IgD-negative memory B cell (primary cell): Measurements from ENCODE around the gene COX7A2. TPM values are rescaled to one million over a fixed set of nuclear protein-coding genes. Genes with fewer than 3 reads are reported as not detected.

Experiments
- H3K27ac Mint-ChIP-seq, 3 donors: one replicate each; pipeline ENCODE4 v1.8.0; 2020 to 2022; ENCODE audit warnings: mild to moderate bottlenecking in 3 of 3, mixed read lengths in 3 of 3, moderate library complexity in 1 of 3
- H3K27me3 Mint-ChIP-seq: one replicate; pipeline ENCODE4 v1.8.0; 2021; ENCODE audit warnings: mixed read lengths
- H3K36me3 Mint-ChIP-seq: one replicate; pipeline ENCODE4 v1.8.0; 2020; ENCODE audit warnings: mild to moderate bottlenecking, mixed read lengths
- H3K4me1 Mint-ChIP-seq, 3 donors: one replicate each; pipeline ENCODE4 v1.8.0; 2020 to 2022; ENCODE audit warnings: mixed read lengths in 3 of 3, mild to moderate bottlenecking in 1 of 3
- H3K4me3 Mint-ChIP-seq, 4 donors: one replicate each; pipeline ENCODE4 v1.8.0; 2020 to 2022; ENCODE audit warnings: mild to moderate bottlenecking in 4 of 4, mixed read lengths in 4 of 4, moderate library complexity in 3 of 4
- H3K9me3 Mint-ChIP-seq, 3 donors: one replicate each; pipeline ENCODE4 v1.8.0; 2020 to 2021; ENCODE audit warnings: mixed read lengths in 3 of 3, mild to moderate bottlenecking in 1 of 3
- polyA plus RNA-seq: library from polyadenylated mRNA; unstranded; fragments of 300-500 nt; fragmentation: Illumina TruSeq; gene quantifications from one replicate; pipeline ENCODE4 v1.2.3, GENCODE V29; 2021

Gene COX7A2
- 747 TPM for polyA plus RNA-seq

DNA sequence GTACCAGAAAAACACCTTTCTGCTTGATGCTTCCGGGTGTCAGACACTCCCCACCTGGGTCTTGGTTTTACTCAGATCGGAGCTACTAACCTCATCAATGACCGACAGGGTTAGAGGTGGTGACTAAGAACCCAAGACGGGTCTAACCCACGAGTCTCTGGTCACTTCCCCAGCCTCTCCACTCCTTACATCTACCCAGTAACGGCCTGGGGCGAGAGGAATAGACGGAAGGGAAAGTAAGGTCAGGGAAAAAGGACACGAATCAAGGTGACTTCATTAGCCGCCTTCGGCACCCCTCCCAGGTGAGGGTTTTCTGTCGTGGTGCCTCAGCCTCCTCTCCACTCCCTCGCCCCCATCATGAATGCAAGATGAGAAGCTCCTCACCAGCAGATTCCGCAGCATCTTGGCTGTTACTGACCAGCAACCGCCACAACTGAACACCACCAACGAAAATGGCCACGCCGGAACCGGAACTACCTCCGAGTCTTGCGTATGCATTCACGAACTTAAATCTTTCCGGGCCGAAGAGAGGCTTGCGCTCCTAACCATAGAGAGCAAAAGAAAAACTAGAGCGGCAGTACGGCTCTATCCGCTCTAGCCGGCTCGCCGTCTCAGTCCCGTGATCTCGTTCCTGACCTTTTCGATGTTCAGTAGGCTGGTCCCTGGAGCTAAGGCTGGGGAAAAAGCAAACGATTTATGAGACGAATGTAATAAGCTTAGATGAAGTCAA is at the start of gene COX7A2:
Gene COX7A2, minus strand, starts transcription at position 469 of the 730 bp plus-strand sequence. Its CDS starts 67 bp downstream, at position 402.
- Mint-ChIP-seq H3K4me3 (peak within 1 kb of the TSS; percentile 93 to 100 (median 98)), H3K36me3 (peaks cover 5% of the 10 kb centered on the region), H3K27me3 (peaks cover 8% of the 10 kb centered on the region), H3K9me3 (peaks cover 0 to 4% (median 0%) of the 10 kb centered on the region in 3 donors), H3K4me1 (peaks cover 11 to 20% (median 20%) of the 10 kb centered on the region in 3 donors), H3K27ac (peak within 1 kb of the TSS; percentile 82 to 100 (median 98))

GRCh38 chr6:75292555-75292954 is 49.0 kb upstream of the COX7A2 start:
- Mint-ChIP-seq H3K27me3 (no peaks in the 10 kb centered on the region), H3K4me3 (no peak overlapping the region), H3K27ac (no peak overlapping the region), H3K36me3 (peaks cover 2% of the 10 kb centered on the region), H3K4me1 (peaks cover 1 to 7% (median 6%) of the 10 kb centered on the region in 3 donors), H3K9me3 (no peaks in the 10 kb centered on the region)

GRCh38 chr6:75291744-75292143 is 48.1 kb upstream of the COX7A2 start:
- no peaks in the 10 kb centered on the region for H3K9me3 Mint-ChIP-seq
- H3K27ac Mint-ChIP-seq: no peak overlapping the region
- peaks cover 5 to 14% (median 13%) of the 10 kb centered on the region in 3 donors for H3K4me1 Mint-ChIP-seq
- no peaks in the 10 kb centered on the region for H3K27me3 Mint-ChIP-seq
- no peak overlapping the region for H3K4me3 Mint-ChIP-seq
- H3K36me3 Mint-ChIP-seq: peaks cover 4% of the 10 kb centered on the region

GRCh38 chr6:75291331-75291730 is 47.7 kb upstream of the COX7A2 start:
- Mint-ChIP-seq H3K27me3 (no peaks in the 10 kb centered on the region), H3K36me3 (peaks cover 4% of the 10 kb centered on the region), H3K27ac (no peak overlapping the region), H3K9me3 (no peaks in the 10 kb centered on the region), H3K4me1 (peaks cover 9 to 19% (median 17%) of the 10 kb centered on the region in 3 donors), H3K4me3 (no peak overlapping the region)

- Mint-ChIP-seq H3K9me3 (no peaks in the 10 kb centered on the region), H3K4me1 (peaks cover 10 to 20% (median 19%) of the 10 kb centered on the region in 3 donors), H3K4me3 (no peak overlapping the region), H3K36me3 (peaks cover 4% of the 10 kb centered on the region), H3K27ac (no peak overlapping the region), H3K27me3 (no peaks in the 10 kb centered on the region)
Measured at GRCh38 chr6:75290136-75290945, 46.7 kb upstream of the COX7A2 start.

DNA sequence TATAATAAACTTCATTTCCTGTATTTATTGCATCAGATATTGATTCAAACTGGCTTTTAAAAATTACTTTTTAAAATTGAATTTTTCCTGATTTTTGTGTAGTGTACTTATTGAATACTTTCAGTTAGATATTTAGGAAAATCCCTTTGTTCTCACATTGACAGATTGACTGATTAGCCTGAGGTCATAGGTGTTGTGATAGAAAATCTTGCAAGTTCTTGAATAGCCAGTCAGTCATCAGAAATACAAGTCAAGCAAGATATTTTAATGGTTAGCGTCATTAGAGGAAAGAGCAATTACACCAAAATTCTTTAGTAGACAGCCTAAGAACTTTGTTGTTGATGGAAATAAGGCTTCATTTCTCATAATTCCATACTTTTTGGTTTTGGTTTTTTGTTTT is 44.4 kb upstream of the COX7A2 start:
- no peak overlapping the region for H3K4me3 Mint-ChIP-seq

GRCh38 chr6:75287424-75287823 is 43.8 kb upstream of the COX7A2 start:
- Mint-ChIP-seq H3K4me1 (peaks cover 15 to 25% (median 19%) of the 10 kb centered on the region in 3 donors), H3K27ac (peak overlapping the region in 1 of 3 donors; percentile 35), H3K27me3 (no peaks in the 10 kb centered on the region), H3K9me3 (no peaks in the 10 kb centered on the region), H3K4me3 (peak overlapping the region in 2 of 4 donors; percentile 27 to 83), H3K36me3 (peaks cover 4% of the 10 kb centered on the region)

More for the DNA sequence above, 44.4 kb upstream of the COX7A2 start:
- peaks cover 4% of the 10 kb centered on the region for H3K36me3 Mint-ChIP-seq
- H3K27ac Mint-ChIP-seq: no peak overlapping the region
- no peaks in the 10 kb centered on the region for H3K27me3 Mint-ChIP-seq
- H3K9me3 Mint-ChIP-seq: no peaks in the 10 kb centered on the region
- H3K4me1 Mint-ChIP-seq: peaks cover 10 to 20% (median 19%) of the 10 kb centered on the region in 3 donors

DNA sequence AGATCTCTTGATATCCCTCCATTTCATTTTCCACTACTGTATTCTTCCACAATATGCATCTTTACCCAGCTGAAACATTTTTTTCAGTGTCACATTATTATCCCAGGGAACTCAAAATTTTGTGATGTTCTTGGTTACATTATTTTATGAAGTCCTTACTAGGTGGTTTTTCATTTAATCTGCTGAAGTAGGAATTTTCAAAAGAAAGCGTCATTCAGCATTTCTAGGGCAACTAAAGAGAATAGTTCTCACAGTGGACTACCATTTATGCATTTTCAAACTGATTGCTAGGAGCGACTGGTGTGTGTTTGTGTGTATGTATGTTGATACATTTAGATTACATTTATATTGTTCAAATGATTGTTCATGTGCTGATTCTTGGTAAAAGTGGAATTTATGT is 43.4 kb upstream of the COX7A2 start:
- H3K27ac Mint-ChIP-seq: peak overlapping the region in 2 of 3 donors; percentile 14 to 78

GRCh38 chr6:75285283-75285639 is 41.7 kb upstream of the COX7A2 start:
- Mint-ChIP-seq H3K4me3 (no peak overlapping the region), H3K36me3 (peaks cover 4% of the 10 kb centered on the region)

More for the DNA sequence above, 43.4 kb upstream of the COX7A2 start:
- Mint-ChIP-seq H3K36me3 (peaks cover 4% of the 10 kb centered on the region), H3K4me3 (peak overlapping the region in 3 of 4 donors; percentile 8 to 83 (median 52)), H3K27me3 (no peaks in the 10 kb centered on the region), H3K4me1 (peaks cover 18 to 28% (median 19%) of the 10 kb centered on the region in 3 donors), H3K9me3 (no peaks in the 10 kb centered on the region)

DNA sequence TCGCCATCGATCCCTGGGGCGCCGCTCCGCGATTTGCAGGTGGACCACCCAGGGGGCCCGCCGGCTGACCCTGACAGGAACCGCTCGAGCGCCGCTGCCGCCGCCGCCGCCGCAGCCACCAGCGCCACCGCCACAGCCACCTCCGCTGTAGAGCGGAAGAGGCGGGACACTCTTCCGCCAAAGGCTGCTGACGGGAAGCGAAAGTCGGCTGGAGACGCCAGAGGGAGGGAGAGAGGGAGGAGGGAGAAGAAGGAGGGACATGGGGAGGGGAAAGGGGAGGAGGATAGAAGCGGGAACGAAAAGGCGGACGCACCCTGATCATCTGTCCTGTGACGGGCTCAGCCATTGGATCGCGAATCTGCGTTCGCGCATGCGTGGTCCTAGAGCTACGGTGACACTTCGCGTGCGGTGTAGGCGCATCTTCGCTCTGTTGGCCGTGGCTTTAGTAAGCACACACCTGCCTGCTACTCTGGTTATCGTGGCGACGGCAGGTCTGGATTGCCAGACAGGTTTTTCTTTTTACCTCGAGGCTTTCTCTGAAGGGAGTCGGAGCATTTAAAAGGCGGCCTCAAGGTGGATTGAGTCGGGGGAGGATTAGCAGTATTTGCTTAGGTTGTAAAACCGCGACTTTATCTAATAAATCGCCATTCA is 41.2 kb upstream of the COX7A2 start, which contains the start of gene TMEM30A:
Gene TMEM30A, minus strand, starts transcription at position 161 of the 651 bp plus-strand sequence. Its CDS starts 154 bp downstream, at position 7.
- H3K9me3 Mint-ChIP-seq: no peaks in the 10 kb centered on the region
- peaks cover 4% of the 10 kb centered on the region for H3K36me3 Mint-ChIP-seq
- H3K4me3 Mint-ChIP-seq: no peak within 1 kb of the TSS
- H3K27me3 Mint-ChIP-seq: no peaks in the 10 kb centered on the region
- H3K27ac Mint-ChIP-seq: no peak within 1 kb of the TSS
- H3K4me1 Mint-ChIP-seq: peaks cover 19 to 36% (median 24%) of the 10 kb centered on the region in 3 donors

More at GRCh38 chr6:75285283-75285639, 41.7 kb upstream of the COX7A2 start:
- Mint-ChIP-seq H3K4me1 (peaks cover 19 to 33% (median 20%) of the 10 kb centered on the region in 3 donors), H3K27me3 (no peaks in the 10 kb centered on the region), H3K9me3 (no peaks in the 10 kb centered on the region), H3K27ac (no peak overlapping the region)

DNA sequence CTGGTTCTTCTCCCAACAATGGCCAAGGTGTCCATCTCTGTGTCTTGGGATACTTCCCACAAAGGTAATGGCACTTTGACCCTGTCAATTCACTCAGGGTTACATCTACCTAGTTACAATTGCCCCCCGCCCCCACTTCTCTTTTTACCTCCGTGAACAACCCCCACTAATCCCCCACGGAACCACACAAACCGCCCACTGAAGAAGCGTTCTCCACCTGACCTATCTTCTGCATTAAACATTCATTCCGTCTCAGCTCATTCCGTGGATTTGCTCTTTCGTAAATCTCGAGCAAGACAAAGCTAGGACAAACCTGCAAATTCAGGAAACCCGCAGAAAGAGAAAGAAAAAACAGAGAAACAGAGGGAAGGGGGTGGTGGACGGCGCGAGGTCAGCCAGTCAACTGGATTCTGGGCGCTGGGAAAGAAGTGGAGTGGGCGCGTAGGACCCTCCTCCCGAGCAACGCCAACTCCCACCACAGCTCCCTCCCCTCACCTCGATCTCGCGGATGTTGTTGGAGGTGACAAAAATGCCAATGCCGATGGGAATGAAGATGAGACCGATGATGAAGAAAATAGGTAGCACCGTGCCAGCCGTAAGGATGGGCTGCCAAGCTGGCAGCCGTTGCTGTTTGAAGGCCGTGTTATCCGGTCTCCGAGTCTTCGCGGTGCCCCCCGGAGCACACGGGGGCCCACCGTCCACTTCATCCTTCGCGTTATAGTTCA is 40.5 kb upstream of the COX7A2 start:
- no peaks in the 10 kb centered on the region for H3K9me3 Mint-ChIP-seq
- no peak overlapping the region for H3K27ac Mint-ChIP-seq
- H3K36me3 Mint-ChIP-seq: peaks cover 4% of the 10 kb centered on the region
- no peak overlapping the region for H3K4me3 Mint-ChIP-seq
- H3K4me1 Mint-ChIP-seq: peaks cover 18 to 40% (median 27%) of the 10 kb centered on the region in 3 donors
- H3K27me3 Mint-ChIP-seq: no peaks in the 10 kb centered on the region

- peaks cover 25 to 47% (median 34%) of the 10 kb centered on the region in 3 donors for H3K4me1 Mint-ChIP-seq
- H3K27ac Mint-ChIP-seq: no peak overlapping the region
- H3K9me3 Mint-ChIP-seq: no peaks in the 10 kb centered on the region
- H3K36me3 Mint-ChIP-seq: peaks cover 4% of the 10 kb centered on the region
- peak overlapping the region; percentile 39 to 83 (median 68) for H3K4me3 Mint-ChIP-seq
- H3K27me3 Mint-ChIP-seq: no peaks in the 10 kb centered on the region
Measured at GRCh38 chr6:75282706-75283105, 39.1 kb upstream of the COX7A2 start.

DNA sequence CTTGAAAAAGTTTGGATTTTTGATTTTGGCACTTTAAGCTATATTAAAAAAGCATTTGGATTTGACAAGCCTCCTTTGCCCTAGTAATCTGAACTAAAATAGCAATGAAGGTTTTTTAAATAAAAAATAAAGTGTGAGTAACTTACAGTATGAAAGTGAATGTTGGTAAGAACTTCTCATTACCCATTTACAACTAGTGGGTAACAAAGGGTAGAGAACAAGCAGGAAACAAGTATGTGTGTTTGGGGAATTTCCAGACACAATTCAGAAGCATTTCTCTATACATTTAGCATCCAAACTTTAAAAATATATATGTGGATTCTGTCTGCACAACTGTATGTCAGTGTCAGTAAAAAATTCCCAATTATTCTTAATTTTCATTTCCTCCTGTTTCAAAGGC is 38.1 kb upstream of the COX7A2 start:
- Mint-ChIP-seq H3K9me3 (no peaks in the 10 kb centered on the region), H3K27me3 (no peaks in the 10 kb centered on the region), H3K4me3 (peak overlapping the region in 2 of 4 donors; percentile 56 to 59), H3K4me1 (peaks cover 21 to 37% (median 32%) of the 10 kb centered on the region in 3 donors), H3K27ac (peak overlapping the region in 1 of 3 donors; percentile 33), H3K36me3 (peaks cover 2% of the 10 kb centered on the region)
